ENCODE results near the gene SFXN5. TPM values are rescaled to one million over a fixed set of nuclear protein-coding genes. Genes with fewer than 3 reads are reported as not detected.

Gene SFXN5
- total RNA-seq, 4 donors from 2014 or later, result 5.7 to 11.8 (median 6.7) TPM

- TF ChIP-seq POLR2A (IDR thresholded peaks at IDR 0.05) (no peak), EP300 (IDR thresholded peaks at IDR 0.05) (no peak), POLR2AphosphoS5 (IDR thresholded peaks at IDR 0.05) (no peak), CTCF (IDR thresholded peaks at IDR 0.05) (no peak)
- Histone ChIP-seq H3K27me3 (peaks cover 42% of the 10 kb centered on the region), H3K27ac (no peak overlapping the region), H3K4me3 (no peak overlapping the region), H3K9me3 (no peaks in the 10 kb centered on the region), H3K36me3 (no peaks in the 10 kb centered on the region), H3K4me1 (peaks cover 0 to 12% (median 0%) of the 10 kb centered on the region in 3 donors)
- ATAC-seq, result no peak
- WGBS, 2 donors (ENCODE audit: low coverage in 1 of 2), result 88 to 93% methylated on average over 1 to 2 of the region's 2 CpGs
These were observed 135.9 kb downstream of the SFXN5 start for GRCh38 chr2:72935611-72935957.

DNA sequence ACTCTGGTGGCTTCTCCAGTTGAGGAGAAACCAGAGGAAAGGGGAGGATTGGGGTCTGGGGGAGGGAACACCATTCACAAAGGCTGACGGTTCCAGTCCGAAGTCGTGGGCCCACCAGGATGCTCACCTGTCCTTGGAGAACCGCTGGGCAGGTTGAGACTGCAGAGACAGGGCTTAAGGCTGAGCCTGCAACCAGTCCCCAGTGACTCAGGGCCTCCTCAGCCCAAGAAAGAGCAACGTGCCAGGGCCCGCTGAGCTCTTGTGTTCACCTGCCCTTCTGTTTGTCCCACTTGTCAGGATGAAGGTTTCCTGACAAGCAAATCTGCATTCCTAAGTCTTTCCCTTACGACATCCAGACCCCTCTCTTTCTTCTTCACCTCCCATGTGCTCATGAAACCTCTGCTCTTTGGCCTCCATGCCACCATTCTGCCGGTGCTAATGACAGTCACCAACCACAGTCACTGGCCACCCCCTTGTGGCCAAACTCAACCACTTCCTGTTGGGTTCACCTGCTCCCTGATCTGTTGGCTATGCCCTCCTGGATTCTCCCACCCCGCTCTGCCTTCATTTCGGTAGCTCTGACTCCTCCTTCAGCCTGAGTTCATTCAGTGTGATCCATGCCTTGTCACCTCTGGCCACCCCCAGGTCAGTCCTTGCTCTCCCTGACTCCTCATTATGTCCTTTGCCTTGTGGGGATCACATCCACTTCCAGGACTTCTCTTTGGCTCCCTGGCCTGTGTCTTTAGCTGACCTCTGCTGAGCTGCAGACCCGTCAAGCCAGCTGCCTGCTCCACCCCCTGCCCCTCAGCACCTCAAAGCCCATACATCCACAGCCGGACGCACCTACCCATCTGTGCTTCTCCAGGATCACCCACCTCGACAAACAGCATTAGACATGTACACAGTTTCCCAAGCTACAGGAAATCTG is 136.6 kb downstream of the SFXN5 start:
- whole genome bisulfite sequencing, 2 donors (ENCODE audit: low coverage in 1 of 2), result 71 to 80% methylated on average over 2 to 9 of the region's 14 CpGs
- Histone ChIP-seq H3K4me3 (no peak overlapping the region), H3K27me3 (peaks cover 48% of the 10 kb centered on the region), H3K9me3 (no peaks in the 10 kb centered on the region), H3K36me3 (no peaks in the 10 kb centered on the region), H3K27ac (no peak overlapping the region), H3K4me1 (peaks cover 0 to 12% (median 0%) of the 10 kb centered on the region in 3 donors)
- no peak for TF ChIP-seq POLR2A (IDR thresholded peaks at IDR 0.05)
- TF ChIP-seq CTCF (IDR thresholded peaks at IDR 0.05), result peak in 1 of 4 experiments; percentile 14
- TF ChIP-seq EP300 (IDR thresholded peaks at IDR 0.05), result no peak
- TF ChIP-seq POLR2AphosphoS5 (IDR thresholded peaks at IDR 0.05), result no peak
- ATAC-seq, result no peak

DNA sequence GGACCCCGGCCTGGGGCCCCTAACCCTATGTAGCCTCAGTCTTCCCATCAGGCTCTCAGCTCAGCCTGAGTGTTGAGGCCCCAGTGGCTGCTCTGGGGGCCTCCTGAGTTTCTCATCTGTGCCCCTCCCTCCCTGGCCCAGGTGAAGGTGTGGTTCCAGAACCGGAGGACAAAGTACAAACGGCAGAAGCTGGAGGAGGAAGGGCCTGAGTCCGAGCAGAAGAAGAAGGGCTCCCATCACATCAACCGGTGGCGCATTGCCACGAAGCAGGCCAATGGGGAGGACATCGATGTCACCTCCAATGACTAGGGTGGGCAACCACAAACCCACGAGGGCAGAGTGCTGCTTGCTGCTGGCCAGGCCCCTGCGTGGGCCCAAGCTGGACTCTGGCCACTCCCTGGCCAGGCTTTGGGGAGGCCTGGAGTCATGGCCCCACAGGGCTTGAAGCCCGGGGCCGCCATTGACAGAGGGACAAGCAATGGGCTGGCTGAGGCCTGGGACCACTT is 137.8 kb downstream of the SFXN5 start:
- Histone ChIP-seq H3K27ac (no peak overlapping the region), H3K4me1 (peaks cover 0 to 12% (median 0%) of the 10 kb centered on the region in 3 donors), H3K9me3 (no peaks in the 10 kb centered on the region), H3K4me3 (no peak overlapping the region), H3K27me3 (peaks cover 61% of the 10 kb centered on the region), H3K36me3 (no peaks in the 10 kb centered on the region)
- WGBS, 2 donors (ENCODE audit: low coverage in 1 of 2), result 88% methylated on average over 3 of the region's 12 CpGs; no CpG with 5 or more reads in 1 of the 2 donors
- TF ChIP-seq EP300 (IDR thresholded peaks at IDR 0.05), result no peak
- no peak for TF ChIP-seq POLR2A (IDR thresholded peaks at IDR 0.05)
- no peak for TF ChIP-seq POLR2AphosphoS5 (IDR thresholded peaks at IDR 0.05)
- TF ChIP-seq CTCF (IDR thresholded peaks at IDR 0.05), result no peak
- no peak for ATAC-seq

DNA sequence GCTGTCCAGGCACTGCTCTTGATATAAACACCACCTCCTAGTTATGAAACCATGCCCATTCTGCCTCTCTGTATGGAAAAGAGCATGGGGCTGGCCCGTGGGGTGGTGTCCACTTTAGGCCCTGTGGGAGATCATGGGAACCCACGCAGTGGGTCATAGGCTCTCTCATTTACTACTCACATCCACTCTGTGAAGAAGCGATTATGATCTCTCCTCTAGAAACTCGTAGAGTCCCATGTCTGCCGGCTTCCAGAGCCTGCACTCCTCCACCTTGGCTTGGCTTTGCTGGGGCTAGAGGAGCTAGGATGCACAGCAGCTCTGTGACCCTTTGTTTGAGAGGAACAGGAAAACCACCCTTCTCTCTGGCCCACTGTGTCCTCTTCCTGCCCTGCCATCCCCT is 138.3 kb downstream of the SFXN5 start:
- H3K36me3 ChIP-seq, result no peaks in the 10 kb centered on the region
- TF ChIP-seq CTCF (IDR thresholded peaks at IDR 0.05), result no peak
- no peak for TF ChIP-seq POLR2A (IDR thresholded peaks at IDR 0.05)
- no peak for TF ChIP-seq POLR2AphosphoS5 (IDR thresholded peaks at IDR 0.05)
- no peak for TF ChIP-seq EP300 (IDR thresholded peaks at IDR 0.05)
- 93% methylated on average over 3 of the region's 5 CpGs; no CpG with 5 or more reads in 1 of the 2 donors for WGBS, 2 donors (ENCODE audit: low coverage in 1 of 2)
- H3K27me3 ChIP-seq, result peaks cover 66% of the 10 kb centered on the region
- peaks cover 0 to 12% (median 0%) of the 10 kb centered on the region in 3 donors for H3K4me1 ChIP-seq
- no peaks in the 10 kb centered on the region for H3K9me3 ChIP-seq
- no peak overlapping the region for H3K4me3 ChIP-seq
- H3K27ac ChIP-seq, result no peak overlapping the region
- ATAC-seq, result no peak
